Dendritic cell treated with granulocyte-macrophage colony-stimulating factor and Interleukin-4, amounts not matched to agents 40 ng/mL and 50 ng/mL, for 4 days (primary cell): Measurements from ENCODE around the gene ACRBP.
A peak's percentile ranks its signal among the peaks of the same experiment; 100 is the strongest.

ENCODE experiments used
- H3K27ac Mint-ChIP-seq: one replicate; pipeline ENCODE4 v1.8.0; 2022; ENCODE audit warnings: mild to moderate bottlenecking, mixed read lengths
- H3K27me3 Mint-ChIP-seq: one replicate; pipeline ENCODE4 v1.8.0; 2022; ENCODE audit warnings: mild to moderate bottlenecking, mixed read lengths
- H3K36me3 Mint-ChIP-seq: one replicate; pipeline ENCODE4 v1.8.0; 2022; ENCODE audit warnings: low read depth, mixed read lengths
- H3K4me1 Mint-ChIP-seq: one replicate; pipeline ENCODE4 v1.8.0; 2022; ENCODE audit warnings: low read depth, mixed read lengths
- H3K4me3 Mint-ChIP-seq: one replicate; pipeline ENCODE4 v1.8.0; 2022; ENCODE audit warnings: mild to moderate bottlenecking, moderate library complexity, mixed read lengths
- H3K9me3 Mint-ChIP-seq: one replicate; pipeline ENCODE4 v1.8.0; 2022; ENCODE audit warnings: mixed read lengths
- intact Hi-C: fragments of 100-400 bp; cut with micrococcal nuclease; formaldehyde crosslinking; loops from one replicate; pipeline ENCODE4 v1.15.0; 2022

The ACRBP gene

DNA sequence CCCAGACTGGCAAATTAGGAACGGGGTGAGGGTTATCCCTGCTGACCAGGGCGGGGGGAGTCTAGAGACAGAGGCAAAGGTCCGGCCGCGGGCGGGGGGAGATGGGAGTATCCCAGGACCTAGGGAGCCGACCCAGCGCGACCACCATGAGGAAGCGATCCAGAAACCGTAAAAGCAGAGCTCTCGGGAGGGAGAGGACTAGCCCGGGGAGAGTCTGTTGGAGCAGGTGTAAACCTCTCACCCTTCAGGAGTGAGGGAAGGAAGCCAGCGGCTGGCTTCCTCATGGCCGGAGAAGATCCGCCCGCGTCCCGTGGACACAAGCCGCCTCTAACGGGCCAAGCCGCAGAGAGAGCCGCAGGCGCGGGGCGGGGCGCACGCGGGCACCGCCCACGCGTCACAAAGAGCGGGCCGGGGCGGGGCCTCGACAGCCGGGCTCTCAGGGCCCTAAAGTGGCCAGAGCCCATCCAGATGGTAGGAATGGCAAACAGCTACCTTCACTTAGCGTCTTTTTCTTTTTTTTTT, at the start of gene ACRBP:
Gene ACRBP, minus strand, starts transcription at position 350 of the 522 bp plus-strand sequence. Its CDS starts 66 bp downstream, at position 284.
- Mint-ChIP-seq H3K4me3 (peak within 1 kb of the TSS; percentile 93), H3K9me3 (no peaks in the 10 kb centered on the region), H3K36me3 (peaks cover 53% of the 10 kb centered on the region), H3K4me1 (peaks cover 52% of the 10 kb centered on the region), H3K27me3 (no peaks in the 10 kb centered on the region), H3K27ac (peak within 1 kb of the TSS; percentile 98)
- intact Hi-C loops = loop anchor here (5.0 kb wide), 1 partner anchor 40 kb away; the partner anchor contains the start of gene CHD4

DNA sequence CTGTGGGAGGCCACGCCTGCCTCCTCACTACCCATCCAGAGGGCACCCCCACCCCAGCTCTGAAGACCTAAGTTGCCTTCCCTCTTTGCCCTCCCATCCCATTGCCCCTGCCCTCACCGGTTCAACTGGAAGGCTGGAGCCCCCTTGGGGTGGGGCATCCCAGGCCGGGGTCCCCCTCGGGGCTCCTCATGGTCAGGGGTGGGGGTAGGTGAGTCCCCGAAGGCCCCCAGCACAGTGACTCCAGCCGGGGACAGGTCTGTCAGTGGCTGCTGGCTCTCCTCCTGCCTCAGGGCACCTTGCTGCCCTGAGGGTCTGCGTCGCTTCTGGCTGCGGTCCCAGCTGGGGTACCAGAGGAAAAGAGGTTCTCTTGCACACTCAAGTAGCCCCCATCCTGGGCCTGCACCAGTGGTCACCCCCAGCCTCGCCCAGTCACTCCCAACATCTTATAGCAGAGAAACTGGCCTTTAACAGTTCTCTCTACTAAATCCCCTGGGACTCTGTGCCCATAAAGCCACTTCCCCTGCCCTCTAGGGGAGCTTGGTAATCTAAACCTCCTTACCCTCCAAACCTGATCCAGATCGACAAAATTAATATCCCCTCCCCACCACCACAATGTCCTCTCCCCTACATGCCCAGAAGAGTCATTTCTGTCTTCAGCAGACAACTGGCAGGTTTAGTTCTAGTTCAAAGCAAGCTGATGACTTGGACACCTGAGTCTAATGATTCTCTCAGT, 48.2 kb upstream of the ACRBP start:
- H3K9me3 Mint-ChIP-seq = no peaks in the 10 kb centered on the region
- H3K4me3 Mint-ChIP-seq = no peak overlapping the region
- intact Hi-C loops = no loop called here
- H3K27me3 Mint-ChIP-seq = peaks cover 61% of the 10 kb centered on the region
- peaks cover 49% of the 10 kb centered on the region for H3K4me1 Mint-ChIP-seq
- no peaks in the 10 kb centered on the region for H3K36me3 Mint-ChIP-seq
- H3K27ac Mint-ChIP-seq = no peak overlapping the region

DNA sequence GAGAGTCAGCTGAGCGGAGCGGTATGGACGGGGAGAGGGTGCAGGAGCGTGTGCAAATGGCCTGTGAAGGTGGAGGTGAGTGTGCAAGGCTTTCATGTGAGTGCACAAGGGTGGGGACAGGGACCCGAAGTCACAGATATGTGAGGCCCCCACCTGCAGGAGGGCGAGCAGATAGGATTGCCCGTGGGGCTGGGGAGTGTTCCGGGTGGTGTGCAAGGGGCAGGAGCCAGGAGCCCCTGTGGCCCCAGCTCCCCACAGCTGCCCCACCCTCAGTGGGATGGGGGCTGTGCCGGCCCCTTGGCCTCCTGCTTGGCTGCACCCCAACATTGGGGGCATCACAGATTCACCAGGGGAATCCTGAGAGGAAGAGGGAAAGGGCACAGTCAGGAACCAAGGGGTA, 47.5 kb upstream of the ACRBP start:
- H3K27ac Mint-ChIP-seq = peak overlapping the region; percentile 14
- no peaks in the 10 kb centered on the region for H3K9me3 Mint-ChIP-seq
- peaks cover 4% of the 10 kb centered on the region for H3K36me3 Mint-ChIP-seq
- H3K4me1 Mint-ChIP-seq = peaks cover 46% of the 10 kb centered on the region
- H3K27me3 Mint-ChIP-seq = peaks cover 55% of the 10 kb centered on the region
- H3K4me3 Mint-ChIP-seq = no peak overlapping the region
- intact Hi-C loops = no loop called here

DNA sequence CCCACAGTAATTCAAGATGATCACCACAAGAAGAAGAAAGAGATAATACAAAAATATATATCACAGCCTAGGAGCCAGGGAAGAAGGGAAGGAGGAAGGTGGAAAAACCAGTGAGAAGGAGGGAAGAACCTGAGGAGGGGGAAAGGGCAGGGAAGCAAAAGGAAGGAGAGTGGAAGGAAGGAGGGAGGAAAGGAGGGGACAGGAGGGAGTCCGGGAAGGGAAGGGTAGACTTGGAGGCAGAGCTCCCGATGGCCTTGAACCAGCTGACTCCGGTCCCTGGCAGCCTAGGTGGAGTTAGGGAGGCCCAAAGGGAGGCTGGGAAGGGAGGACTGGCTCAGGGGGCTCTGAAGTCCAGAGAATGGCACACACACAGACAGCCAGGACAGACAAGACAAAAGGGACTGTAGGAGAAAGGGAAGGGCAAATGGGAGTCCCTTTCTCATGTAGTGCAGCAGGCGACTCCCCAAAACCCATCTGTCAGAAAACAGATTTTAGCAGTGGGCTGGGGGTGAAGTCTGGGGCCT, 46.7 kb upstream of the ACRBP start:
- H3K27ac Mint-ChIP-seq = peak overlapping the region; percentile 14

DNA sequence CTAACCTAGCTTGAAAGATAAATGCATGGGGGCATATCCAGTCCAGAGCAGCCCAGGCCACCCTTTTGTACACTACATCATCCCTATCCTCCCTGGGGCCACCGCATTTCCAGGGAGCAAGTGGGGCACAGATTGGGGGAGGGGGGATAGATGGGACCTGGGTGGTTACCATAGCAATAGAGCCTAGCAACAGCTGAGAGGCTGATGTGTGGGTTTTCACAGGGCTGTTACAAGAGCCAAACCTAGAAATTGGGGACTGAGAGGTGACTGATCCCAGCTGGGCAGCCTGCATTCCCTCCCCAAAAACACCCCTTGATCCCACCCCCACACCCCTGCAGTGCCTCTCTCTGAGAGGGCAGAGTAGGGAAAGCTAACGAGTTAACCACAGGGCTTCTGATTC, 45.7 kb upstream of the ACRBP start:
- H3K9me3 Mint-ChIP-seq = no peaks in the 10 kb centered on the region
- peak overlapping the region; percentile 9 for H3K27ac Mint-ChIP-seq
- no peak overlapping the region for H3K4me3 Mint-ChIP-seq
- intact Hi-C loops = no loop called here
- peaks cover 21% of the 10 kb centered on the region for H3K36me3 Mint-ChIP-seq
- peaks cover 37% of the 10 kb centered on the region for H3K27me3 Mint-ChIP-seq
- H3K4me1 Mint-ChIP-seq = peaks cover 43% of the 10 kb centered on the region

More for the DNA sequence above, 46.7 kb upstream of the ACRBP start:
- Mint-ChIP-seq H3K36me3 (peaks cover 11% of the 10 kb centered on the region), H3K9me3 (no peaks in the 10 kb centered on the region), H3K4me3 (no peak overlapping the region), H3K4me1 (peaks cover 39% of the 10 kb centered on the region), H3K27me3 (peaks cover 47% of the 10 kb centered on the region)
- intact Hi-C loops = no loop called here

DNA sequence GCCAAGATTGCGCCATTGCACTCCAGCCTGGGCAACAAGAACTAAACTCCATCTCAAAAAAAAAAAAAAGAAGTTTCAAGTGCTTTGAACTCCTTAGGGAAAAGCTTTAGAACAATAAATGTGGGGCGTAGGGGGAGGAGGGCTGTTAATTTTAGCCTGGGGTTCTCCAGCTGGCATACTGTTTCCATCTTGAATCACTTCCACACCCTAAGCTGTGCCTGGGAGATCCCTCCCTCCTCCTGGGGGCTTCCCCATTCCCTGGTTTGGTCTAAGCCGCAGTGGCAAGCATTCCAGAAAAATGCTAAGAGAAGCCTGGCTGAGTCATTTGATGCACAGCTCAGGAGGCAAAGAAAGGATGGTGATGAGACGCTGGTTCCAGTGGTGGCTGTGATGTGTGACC, 44.2 kb upstream of the ACRBP start:
- Mint-ChIP-seq H3K36me3 (peaks cover 36% of the 10 kb centered on the region), H3K4me3 (no peak overlapping the region), H3K4me1 (peaks cover 46% of the 10 kb centered on the region), H3K9me3 (no peaks in the 10 kb centered on the region), H3K27ac (no peak overlapping the region), H3K27me3 (peaks cover 23% of the 10 kb centered on the region)
- intact Hi-C loops = no loop called here

DNA sequence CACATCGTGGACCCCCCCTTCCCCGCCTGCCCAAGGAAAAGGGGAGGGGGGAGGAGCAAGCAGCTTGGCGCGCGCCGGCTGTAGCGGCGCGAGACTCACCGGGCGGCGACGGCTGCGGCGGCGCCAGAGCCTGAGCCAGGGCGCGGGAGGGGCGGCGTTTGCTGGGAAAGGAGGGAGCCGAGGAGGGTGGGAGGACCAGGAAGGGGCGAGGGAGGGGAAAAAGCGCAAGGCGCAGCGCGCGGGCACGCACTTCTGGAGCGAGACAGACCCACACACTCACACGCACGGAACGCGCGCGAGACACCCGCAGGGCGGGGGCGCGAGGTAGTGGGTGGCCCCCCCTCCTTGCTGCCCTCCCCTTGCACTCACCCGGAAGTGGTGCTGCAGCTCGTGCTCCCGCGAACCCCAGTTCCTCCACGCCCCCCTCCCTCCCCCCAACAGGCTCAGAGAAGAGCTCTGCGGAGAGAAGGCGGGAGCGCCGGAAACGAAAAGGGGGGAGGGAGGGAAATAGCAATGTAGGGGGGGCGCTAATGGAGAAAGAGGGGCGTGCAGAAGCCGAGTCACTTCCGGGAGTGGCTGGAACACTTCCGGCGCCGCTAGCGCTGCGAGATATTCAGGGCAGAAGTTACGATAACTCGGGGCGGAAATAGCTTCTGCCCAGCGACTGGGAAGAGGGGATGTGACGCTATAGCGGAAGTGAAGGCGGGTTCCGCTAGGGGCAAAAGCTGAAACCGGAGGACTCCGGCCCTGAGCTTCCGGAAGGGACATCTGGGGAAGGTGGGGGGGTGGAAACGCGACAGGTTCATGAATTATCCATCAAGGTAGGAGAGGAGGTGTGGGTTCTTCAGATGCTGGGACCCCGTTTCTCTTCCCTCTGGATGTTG, 42.0 kb upstream of the ACRBP start, which contains the start of gene ZNF384:
Gene ZNF384, minus strand, starts transcription at position 377 of the 884 bp plus-strand sequence. CDS start 9,855 bp downstream, outside the sequence.
- Mint-ChIP-seq H3K27me3 (peaks cover 10% of the 10 kb centered on the region), H3K9me3 (no peaks in the 10 kb centered on the region), H3K36me3 (peaks cover 57% of the 10 kb centered on the region), H3K4me3 (peak within 1 kb of the TSS; percentile 97), H3K27ac (peak within 1 kb of the TSS; percentile 97), H3K4me1 (peaks cover 50% of the 10 kb centered on the region)
- intact Hi-C loops = loop anchor here (1.0 to 5.0 kb wide), 3 partner anchors 26 to 138 kb away; partner anchors contain the start of genes COPS7A, ING4 and P3H3

DNA sequence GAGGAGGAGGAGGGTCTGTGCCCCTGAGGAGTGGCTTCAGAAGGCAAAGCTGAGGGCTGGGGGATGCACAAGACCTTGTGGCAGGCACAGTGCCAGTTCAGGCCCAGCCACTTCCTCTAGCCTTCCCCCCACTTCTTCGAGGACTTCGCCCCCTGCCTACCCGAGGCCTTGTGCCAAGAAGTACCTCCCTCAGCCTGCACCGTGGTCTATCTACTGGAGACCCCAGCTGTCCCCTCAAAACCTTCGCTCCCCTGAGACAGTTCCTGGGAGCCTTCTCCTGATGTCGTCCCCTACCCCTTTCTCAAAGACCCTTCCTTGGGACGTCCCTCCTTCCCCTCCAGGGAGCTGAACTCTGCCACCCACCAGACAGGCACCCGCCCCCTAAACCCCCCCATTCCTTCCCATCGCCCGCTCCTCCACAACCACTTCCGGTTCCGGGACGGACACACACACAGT, 41.3 kb upstream of the ACRBP start:
- peaks cover 51% of the 10 kb centered on the region for H3K4me1 Mint-ChIP-seq
- peaks cover 60% of the 10 kb centered on the region for H3K36me3 Mint-ChIP-seq
- peaks cover 3% of the 10 kb centered on the region for H3K27me3 Mint-ChIP-seq
- peak overlapping the region; percentile 97 for H3K4me3 Mint-ChIP-seq
- H3K9me3 Mint-ChIP-seq = no peaks in the 10 kb centered on the region
- peak overlapping the region; percentile 97 for H3K27ac Mint-ChIP-seq
- intact Hi-C loops = loop anchor here (5.0 kb wide), 1 partner anchor 139 kb away; the partner anchor contains the start of gene P3H3

DNA sequence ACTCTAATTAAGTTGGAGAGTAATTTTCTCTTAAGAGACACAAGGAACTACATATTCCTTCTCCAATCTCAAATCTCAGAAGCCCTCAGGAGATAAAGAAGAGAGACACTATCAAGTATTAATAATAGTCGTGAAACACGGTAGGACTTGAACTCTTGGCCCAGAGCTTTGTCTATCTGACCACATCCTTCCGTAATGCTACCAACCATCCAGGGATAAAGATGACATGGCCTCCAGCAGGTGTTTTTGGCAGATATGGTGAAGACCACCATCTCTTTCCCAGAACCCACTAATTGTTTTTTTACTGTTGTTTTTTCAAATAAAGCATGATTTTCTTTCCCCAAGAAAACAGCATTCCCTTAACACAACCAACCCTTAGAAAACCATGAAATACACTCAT, 38.6 kb upstream of the ACRBP start:
- no peaks in the 10 kb centered on the region for H3K27me3 Mint-ChIP-seq
- H3K36me3 Mint-ChIP-seq = peaks cover 87% of the 10 kb centered on the region
- no peak overlapping the region for H3K4me3 Mint-ChIP-seq
- H3K27ac Mint-ChIP-seq = no peak overlapping the region
- H3K4me1 Mint-ChIP-seq = peaks cover 46% of the 10 kb centered on the region
- intact Hi-C loops = loop anchor here (1.0 to 5.0 kb wide), 2 partner anchors 69 to 141 kb away; partner anchors contain the start of gene P3H3
- H3K9me3 Mint-ChIP-seq = no peaks in the 10 kb centered on the region

DNA sequence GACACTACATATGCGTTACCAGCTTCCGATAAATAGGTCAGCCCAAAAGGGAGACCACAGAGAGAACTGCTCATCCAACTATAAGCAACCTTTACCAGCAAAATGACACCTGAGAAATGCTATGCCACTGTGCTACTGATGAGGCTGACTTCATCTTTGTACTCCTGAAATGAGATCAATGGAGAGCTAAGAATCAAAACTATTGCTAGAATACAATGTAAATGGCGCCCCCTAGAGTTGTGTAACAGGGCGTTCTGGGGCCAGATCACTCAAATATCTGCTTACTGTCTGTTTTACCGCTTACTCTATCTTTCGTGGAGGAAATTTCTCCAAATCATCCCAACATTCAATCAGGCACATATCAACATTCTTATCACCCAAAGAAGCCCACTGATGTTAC, 37.4 kb upstream of the ACRBP start:
- Mint-ChIP-seq H3K4me1 (peaks cover 52% of the 10 kb centered on the region), H3K27ac (no peak overlapping the region), H3K9me3 (no peaks in the 10 kb centered on the region), H3K36me3 (peaks cover 93% of the 10 kb centered on the region), H3K4me3 (no peak overlapping the region), H3K27me3 (no peaks in the 10 kb centered on the region)
- intact Hi-C loops = loop anchor here (1.0 to 5.0 kb wide), 2 partner anchors 67 to 143 kb away; partner anchors contain the start of gene P3H3

DNA sequence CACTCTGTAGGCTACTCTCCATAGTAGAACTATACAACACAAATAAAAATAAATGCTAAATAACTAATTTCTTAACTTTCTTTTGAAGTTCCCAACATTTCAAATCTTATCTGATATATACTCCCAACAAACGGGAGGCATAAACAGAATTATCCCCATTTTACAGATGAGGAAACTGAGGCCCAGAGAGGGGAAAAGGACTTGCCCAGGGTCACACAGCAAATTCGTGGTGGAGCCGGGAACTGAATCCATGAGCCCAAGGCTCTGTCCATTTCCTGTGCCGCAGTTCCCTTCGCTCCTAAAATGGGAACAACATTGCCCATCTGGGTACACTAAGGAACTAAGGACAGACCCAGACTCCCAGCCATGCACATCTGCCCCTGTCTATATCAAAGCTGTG, 29.7 kb upstream of the ACRBP start:
- Mint-ChIP-seq H3K4me3 (no peak overlapping the region), H3K27ac (no peak overlapping the region), H3K36me3 (peaks cover 97% of the 10 kb centered on the region), H3K4me1 (peaks cover 10% of the 10 kb centered on the region), H3K27me3 (no peaks in the 10 kb centered on the region), H3K9me3 (no peaks in the 10 kb centered on the region)
- intact Hi-C loops = no loop called here

DNA sequence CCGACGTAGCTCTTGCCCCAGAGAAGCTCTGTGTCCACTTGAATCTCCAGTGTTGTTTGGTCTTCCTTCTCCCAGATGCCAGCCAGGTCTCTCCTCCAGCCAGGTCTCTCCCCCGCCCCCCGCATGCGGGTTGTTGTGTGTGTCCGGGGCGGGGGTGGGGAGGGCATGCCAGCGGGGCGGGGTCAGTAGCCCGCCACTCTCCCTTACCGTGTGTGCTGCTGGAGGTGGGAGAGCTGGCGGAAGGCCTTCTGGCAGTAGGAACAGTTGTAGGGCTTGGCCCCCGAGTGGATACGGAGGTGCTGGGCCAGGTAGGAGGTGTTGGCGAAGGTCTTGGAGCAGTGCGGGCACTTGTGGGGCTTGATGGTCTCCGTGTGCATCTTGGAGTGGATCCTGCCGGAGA, 24.9 kb upstream of the ACRBP start:
- Mint-ChIP-seq H3K9me3 (no peaks in the 10 kb centered on the region), H3K27ac (no peak overlapping the region), H3K27me3 (no peaks in the 10 kb centered on the region), H3K4me1 (no peaks in the 10 kb centered on the region), H3K4me3 (no peak overlapping the region), H3K36me3 (peaks cover 98% of the 10 kb centered on the region)
- intact Hi-C loops = no loop called here

DNA sequence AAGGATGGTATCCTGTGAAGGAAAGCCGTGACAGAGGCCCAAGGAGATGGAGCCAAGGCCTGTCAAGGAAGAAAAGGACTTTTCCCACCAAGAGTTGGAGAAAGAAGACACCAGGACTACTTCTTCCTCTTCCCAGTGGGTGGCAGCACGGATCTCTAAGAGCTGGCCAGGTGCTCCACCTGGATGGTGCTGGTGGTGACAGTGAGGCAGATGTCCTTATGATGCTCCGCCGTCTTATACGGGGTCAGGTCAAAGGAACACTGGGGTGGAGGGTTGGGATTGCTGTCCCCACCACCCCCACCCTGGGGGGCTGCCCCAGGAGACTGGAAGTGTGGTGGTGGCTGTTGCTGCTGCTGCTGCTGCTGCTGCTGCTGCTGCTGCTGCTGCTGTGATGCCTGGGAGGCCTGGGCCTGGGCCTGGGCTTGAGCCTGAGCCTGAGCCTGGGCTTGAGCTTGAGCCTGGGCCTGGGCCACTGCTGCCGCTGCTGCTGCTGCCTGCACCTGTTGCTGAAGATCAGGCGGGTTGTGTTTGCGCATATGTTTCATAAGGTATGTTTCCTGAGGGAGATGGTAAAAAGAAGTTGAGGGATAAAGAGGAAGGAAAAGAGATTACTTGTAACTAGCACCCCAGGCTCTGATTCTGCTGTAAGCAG, 20.5 kb upstream of the ACRBP start:
- intact Hi-C loops = no loop called here
- H3K4me3 Mint-ChIP-seq = no peak overlapping the region
- peak overlapping the region; percentile 58 for H3K27ac Mint-ChIP-seq
- H3K36me3 Mint-ChIP-seq = peaks cover 76% of the 10 kb centered on the region
- H3K27me3 Mint-ChIP-seq = no peaks in the 10 kb centered on the region
- no peaks in the 10 kb centered on the region for H3K9me3 Mint-ChIP-seq
- H3K4me1 Mint-ChIP-seq = peaks cover 8% of the 10 kb centered on the region
